Measurements from ENCODE around the gene ENTREP3. TPM values are rescaled to one million over a fixed set of nuclear protein-coding genes. Genes with fewer than 3 reads are reported as not detected.

ENTREP3 gene
- total RNA-seq, 1 donor from 2014 or later: 54.1 TPM

DNA sequence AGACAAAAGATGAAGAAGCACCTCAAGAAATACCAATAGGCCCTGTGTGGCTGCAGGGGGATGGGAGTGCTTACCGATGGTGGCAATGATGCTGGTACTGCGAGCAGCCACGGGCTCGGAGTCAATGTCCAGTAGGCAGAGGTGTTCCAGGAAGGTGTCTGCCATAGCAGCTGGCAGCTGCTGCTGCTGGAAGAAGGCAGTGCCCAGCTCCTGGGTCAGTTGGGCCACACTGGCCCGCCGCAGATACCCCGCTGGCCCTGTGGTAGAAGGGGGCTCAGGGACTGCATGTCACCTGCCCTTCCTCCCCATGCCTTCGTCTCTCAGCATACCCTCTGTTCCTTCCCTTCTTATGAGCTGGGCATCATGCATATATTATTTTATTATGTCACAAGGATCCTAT is 44.7 kb upstream of the ENTREP3 start:
- no peak overlapping the region for H3K27ac Mint-ChIP-seq (ENCODE audit: unreplicated experiment)
- H3K9me3 Mint-ChIP-seq (ENCODE audit: unreplicated experiment): no peaks in the 10 kb centered on the region

GRCh38 chr1:155297384-155297783 is 42.1 kb upstream of the ENTREP3 start:
- Mint-ChIP-seq H3K36me3 (ENCODE audit: low read depth, unreplicated experiment) (peaks cover 4% of the 10 kb centered on the region), H3K27me3 (ENCODE audit: unreplicated experiment) (peaks cover 15% of the 10 kb centered on the region), H3K4me3 (ENCODE audit: unreplicated experiment) (no peak overlapping the region), H3K27ac (ENCODE audit: unreplicated experiment) (no peak overlapping the region), H3K4me1 (ENCODE audit: unreplicated experiment) (peaks cover 11% of the 10 kb centered on the region), H3K9me3 (ENCODE audit: unreplicated experiment) (no peaks in the 10 kb centered on the region)
- TF ChIP-seq, protein P1, sequence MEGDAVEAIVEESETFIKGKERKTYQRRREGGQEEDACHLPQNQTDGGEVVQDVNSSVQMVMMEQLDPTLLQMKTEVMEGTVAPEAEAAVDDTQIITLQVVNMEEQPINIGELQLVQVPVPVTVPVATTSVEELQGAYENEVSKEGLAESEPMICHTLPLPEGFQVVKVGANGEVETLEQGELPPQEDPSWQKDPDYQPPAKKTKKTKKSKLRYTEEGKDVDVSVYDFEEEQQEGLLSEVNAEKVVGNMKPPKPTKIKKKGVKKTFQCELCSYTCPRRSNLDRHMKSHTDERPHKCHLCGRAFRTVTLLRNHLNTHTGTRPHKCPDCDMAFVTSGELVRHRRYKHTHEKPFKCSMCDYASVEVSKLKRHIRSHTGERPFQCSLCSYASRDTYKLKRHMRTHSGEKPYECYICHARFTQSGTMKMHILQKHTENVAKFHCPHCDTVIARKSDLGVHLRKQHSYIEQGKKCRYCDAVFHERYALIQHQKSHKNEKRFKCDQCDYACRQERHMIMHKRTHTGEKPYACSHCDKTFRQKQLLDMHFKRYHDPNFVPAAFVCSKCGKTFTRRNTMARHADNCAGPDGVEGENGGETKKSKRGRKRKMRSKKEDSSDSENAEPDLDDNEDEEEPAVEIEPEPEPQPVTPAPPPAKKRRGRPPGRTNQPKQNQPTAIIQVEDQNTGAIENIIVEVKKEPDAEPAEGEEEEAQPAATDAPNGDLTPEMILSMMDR (IDR thresholded peaks at IDR 0.05; ENCODE audit: unreplicated experiment): no peak
- DNase-seq (ENCODE audit: low spot score): no peak

More for the DNA sequence above, 44.7 kb upstream of the ENTREP3 start:
- peaks cover 4% of the 10 kb centered on the region for H3K36me3 Mint-ChIP-seq (ENCODE audit: low read depth, unreplicated experiment)
- TF ChIP-seq, protein P1 (IDR thresholded peaks at IDR 0.05; ENCODE audit: unreplicated experiment): no peak
- H3K4me3 Mint-ChIP-seq (ENCODE audit: unreplicated experiment): no peak overlapping the region
- DNase-seq (ENCODE audit: low spot score): no peak
- H3K4me1 Mint-ChIP-seq (ENCODE audit: unreplicated experiment): peaks cover 6% of the 10 kb centered on the region
- H3K27me3 Mint-ChIP-seq (ENCODE audit: unreplicated experiment): peaks cover 16% of the 10 kb centered on the region

- Mint-ChIP-seq H3K4me1 (ENCODE audit: unreplicated experiment) (peaks cover 10% of the 10 kb centered on the region), H3K27me3 (ENCODE audit: unreplicated experiment) (peaks cover 15% of the 10 kb centered on the region), H3K27ac (ENCODE audit: unreplicated experiment) (no peak overlapping the region), H3K9me3 (ENCODE audit: unreplicated experiment) (no peaks in the 10 kb centered on the region), H3K36me3 (ENCODE audit: low read depth, unreplicated experiment) (peaks cover 4% of the 10 kb centered on the region), H3K4me3 (ENCODE audit: unreplicated experiment) (peak overlapping the region; percentile 43)
- DNase-seq (ENCODE audit: low spot score): no peak
- TF ChIP-seq, protein P1 (IDR thresholded peaks at IDR 0.05; ENCODE audit: unreplicated experiment): no peak
These were observed 41.4 kb upstream of the ENTREP3 start for GRCh38 chr1:155296661-155297060.

GRCh38 chr1:155295942-155296267 is 40.6 kb upstream of the ENTREP3 start:
- Mint-ChIP-seq H3K4me3 (ENCODE audit: unreplicated experiment) (peak overlapping the region; percentile 25), H3K9me3 (ENCODE audit: unreplicated experiment) (no peaks in the 10 kb centered on the region), H3K27ac (ENCODE audit: unreplicated experiment) (no peak overlapping the region), H3K36me3 (ENCODE audit: low read depth, unreplicated experiment) (no peaks in the 10 kb centered on the region), H3K27me3 (ENCODE audit: unreplicated experiment) (peaks cover 17% of the 10 kb centered on the region), H3K4me1 (ENCODE audit: unreplicated experiment) (peaks cover 4% of the 10 kb centered on the region)
- TF ChIP-seq, protein P1 (IDR thresholded peaks at IDR 0.05; ENCODE audit: unreplicated experiment): no peak
- no peak for DNase-seq (ENCODE audit: low spot score)

GRCh38 chr1:155295183-155295941 is 40.1 kb upstream of the ENTREP3 start:
- Mint-ChIP-seq H3K4me3 (ENCODE audit: unreplicated experiment) (peak overlapping the region; percentile 87), H3K36me3 (ENCODE audit: low read depth, unreplicated experiment) (no peaks in the 10 kb centered on the region), H3K9me3 (ENCODE audit: unreplicated experiment) (no peaks in the 10 kb centered on the region), H3K4me1 (ENCODE audit: unreplicated experiment) (peaks cover 4% of the 10 kb centered on the region), H3K27me3 (ENCODE audit: unreplicated experiment) (peaks cover 17% of the 10 kb centered on the region), H3K27ac (ENCODE audit: unreplicated experiment) (no peak overlapping the region)
- no peak for DNase-seq (ENCODE audit: low spot score)
- TF ChIP-seq, protein P1 (IDR thresholded peaks at IDR 0.05; ENCODE audit: unreplicated experiment): no peak

All from endothelial cell (in vitro differentiated cells).